Fibroblast of skin of left biceps (primary cell): Measurements from ENCODE around the gene LRPAP1.

Source experiments
- DNase-seq, 2 experiments: peaks; one replicate each; pipeline ENCODE4 v3.0.0-alpha.2; 2013; ENCODE audit warnings: low read depth in 2 of 2

The LRPAP1 gene

GRCh38 chr4:3485011-3485791 is 47.0 kb downstream of the LRPAP1 start:
- no peak for DNase-seq

DNA sequence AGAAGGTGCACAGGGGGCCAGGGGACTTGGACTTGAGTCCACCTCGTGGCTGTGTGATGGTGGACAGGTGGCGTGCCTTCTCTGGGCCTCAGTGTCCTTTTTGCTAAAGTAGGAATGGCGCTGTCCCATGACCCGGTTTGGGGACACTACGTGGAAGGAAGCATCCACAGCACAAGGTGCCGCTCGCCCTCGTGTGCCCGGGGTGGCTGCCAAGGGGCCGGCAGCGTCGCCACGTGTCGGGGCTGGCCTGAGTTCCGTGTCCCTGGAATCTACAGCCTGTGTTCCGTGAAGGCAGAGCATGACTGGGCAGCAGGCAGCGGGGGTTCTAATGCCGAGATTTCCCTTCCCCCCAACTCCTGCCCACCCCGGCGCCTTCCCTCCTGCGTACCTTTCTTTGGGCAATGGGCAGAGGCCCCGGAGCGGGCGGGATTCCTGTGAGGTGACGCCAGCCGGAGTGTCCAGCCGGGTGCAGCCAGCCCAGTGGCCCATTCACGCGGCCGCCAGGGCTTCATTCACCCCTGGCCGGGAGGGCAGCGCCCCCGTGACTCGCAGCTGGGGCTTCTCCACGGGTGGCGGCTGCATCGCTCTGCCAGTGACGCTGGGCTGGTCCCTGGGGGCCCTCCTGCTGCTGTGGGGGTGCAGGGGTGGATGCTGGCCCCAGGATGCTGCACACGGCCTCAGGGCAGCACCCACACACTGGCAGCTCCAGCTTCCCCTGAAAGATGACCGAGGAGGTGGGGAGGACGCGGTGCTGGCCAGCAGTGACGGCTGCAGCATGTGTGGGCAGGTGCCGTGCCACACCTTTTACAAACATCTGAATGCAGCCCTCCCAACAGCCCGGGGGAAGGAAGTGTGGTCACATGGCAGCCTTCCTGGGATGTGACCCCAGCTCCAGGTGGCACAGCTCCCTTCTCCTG is 47.9 kb downstream of the LRPAP1 start:
- no peak for DNase-seq

- no peak for DNase-seq
Measured at GRCh38 chr4:3483471-3483921, 48.7 kb downstream of the LRPAP1 start.

- DNase-seq = no peak
Measured at GRCh38 chr4:3482707-3483106, 49.5 kb downstream of the LRPAP1 start.

- no peak for DNase-seq
Measured at GRCh38 chr4:3481783-3482393, 50.3 kb downstream of the LRPAP1 start.

DNA sequence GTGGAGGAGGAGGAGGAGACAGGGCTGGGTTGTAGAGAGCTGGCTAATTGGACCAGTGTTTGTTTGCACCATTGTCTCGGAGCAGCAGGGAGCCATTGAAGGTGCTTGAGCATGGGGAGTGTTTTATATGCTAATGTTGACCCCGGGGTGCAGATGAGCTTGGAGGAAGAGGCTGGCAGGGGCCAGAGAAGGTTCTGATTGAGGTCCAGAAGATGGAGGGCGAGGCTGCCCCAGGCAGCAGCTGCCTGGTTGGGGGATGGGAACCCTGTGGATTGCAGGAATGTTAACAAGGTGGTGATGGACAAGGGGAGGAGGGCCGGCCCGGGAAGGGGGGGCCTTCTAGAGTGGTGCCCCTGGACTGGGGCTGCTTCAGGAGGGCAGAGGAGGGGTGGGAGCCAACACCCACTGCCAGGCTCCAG is 51.1 kb downstream of the LRPAP1 start:
- no peak for DNase-seq

- peak; percentile 8 to 11 for DNase-seq
Measured at GRCh38 chr4:3480528-3481112, 51.6 kb downstream of the LRPAP1 start.

DNA sequence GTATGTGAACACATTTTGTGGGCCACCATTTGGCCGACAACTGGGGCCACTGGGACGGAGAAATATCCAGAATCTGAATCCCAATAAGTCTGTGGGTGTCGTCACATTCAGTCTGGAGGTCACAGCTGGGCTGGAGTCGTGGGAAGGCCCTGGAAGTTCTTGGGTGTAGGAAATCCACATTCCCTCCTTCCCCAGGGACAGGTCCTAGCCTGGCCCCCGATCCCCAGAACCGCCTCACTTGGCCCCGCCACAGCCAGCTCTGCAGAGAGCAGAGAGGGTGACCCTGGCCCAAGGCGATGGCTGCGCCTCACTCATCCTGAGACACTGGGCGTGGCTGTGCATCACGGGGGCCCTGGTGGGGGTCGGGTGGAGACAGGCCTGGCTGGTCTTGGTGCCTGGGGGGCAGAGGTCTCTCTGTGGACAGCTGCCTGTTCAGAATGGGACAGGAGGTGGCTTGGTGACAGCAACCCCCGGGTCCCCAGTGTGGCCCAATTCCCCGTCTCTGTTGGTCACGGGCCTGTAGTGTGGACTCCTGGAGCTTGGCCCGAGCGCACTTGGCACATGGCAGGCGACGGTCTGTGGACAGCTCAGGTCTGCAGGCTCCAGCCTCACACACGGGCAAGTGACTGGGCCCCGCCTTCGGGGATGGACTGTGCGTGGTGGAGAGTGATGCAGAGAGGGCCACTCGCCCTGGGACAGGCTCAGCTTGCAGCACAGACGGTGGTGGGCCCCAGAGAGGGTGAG is 52.7 kb downstream of the LRPAP1 start:
- no peak for DNase-seq

GRCh38 chr4:3478446-3479357 is 53.5 kb downstream of the LRPAP1 start:
- DNase-seq = no peak

- DNase-seq = no peak
Measured at GRCh38 chr4:3477750-3478430, 54.3 kb downstream of the LRPAP1 start.

- no peak for DNase-seq
Measured at GRCh38 chr4:3476936-3477749, 55.1 kb downstream of the LRPAP1 start.

GRCh38 chr4:3476341-3476747 is 55.9 kb downstream of the LRPAP1 start:
- no peak for DNase-seq

GRCh38 chr4:3475713-3476260 is 56.4 kb downstream of the LRPAP1 start:
- DNase-seq = no peak

DNA sequence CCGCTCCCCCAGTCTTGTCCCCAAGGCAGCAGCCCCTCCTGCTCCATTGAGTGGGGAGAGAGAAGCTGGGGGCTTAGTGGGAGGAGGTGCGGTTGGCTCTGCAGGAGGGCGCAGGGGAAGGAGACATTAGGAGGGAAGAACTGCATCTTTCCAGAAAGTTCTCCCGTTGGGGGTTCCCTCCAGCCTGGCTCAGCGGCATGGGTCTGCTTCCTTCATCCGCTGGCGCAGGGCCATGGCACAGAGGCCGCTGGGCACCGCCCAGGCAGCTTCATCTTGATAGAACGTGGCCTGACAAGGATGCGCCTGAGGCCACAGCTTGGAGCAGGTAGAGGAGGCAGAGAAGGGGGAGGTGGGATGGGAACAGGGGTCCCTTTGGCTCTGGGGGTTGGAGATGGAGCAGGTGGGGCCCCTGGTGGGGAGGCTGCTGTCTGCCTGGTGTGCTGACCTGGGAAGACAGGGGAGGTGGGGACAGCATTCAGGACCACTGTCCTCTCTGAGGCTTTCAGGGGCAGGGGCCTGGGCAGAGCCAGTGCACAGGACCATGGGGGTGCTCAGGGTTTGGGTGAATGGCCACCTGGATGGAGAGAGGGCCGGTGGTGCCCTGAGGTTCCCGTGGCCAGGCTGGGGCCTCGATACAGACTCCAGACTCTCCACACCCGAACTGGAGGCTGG is 57.0 kb downstream of the LRPAP1 start:
- no peak for DNase-seq

DNA sequence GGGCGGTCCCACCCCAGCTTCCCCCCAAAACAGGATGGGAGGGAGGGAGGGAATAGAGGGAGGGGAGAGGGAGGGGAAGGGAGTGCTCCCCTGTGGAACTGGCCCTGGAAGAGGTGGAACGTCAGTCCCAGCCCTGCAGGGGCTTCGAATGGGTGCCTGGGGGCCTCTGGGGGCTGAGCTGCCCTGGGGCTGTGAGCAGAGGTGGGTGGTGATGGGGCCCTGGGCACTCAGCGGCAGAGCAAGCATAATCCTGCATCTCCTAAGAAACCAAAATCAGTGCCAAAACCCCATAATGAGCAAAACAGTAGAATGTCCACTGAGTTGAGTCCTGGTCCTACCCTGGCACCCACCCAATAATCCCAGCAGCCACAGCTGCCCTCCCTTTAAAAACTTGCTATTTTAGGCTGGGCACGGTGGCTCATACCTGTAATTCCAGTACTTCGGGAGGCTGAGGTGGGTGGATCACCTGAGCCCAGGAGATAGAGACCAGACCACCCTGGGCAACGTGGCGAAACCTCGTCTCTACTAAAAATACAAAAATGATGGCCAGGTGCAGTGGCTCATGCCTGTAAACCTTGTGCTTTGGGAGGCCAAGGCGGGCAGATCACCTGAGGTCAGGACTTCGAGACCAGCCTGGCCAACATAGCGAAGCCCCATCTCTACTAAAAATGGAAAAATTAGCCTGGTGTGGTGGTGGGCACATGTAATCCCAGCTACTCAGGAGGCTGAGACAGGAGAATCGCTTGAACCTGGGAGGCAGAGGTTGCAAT is 58.0 kb downstream of the LRPAP1 start:
- no peak for DNase-seq

DNA sequence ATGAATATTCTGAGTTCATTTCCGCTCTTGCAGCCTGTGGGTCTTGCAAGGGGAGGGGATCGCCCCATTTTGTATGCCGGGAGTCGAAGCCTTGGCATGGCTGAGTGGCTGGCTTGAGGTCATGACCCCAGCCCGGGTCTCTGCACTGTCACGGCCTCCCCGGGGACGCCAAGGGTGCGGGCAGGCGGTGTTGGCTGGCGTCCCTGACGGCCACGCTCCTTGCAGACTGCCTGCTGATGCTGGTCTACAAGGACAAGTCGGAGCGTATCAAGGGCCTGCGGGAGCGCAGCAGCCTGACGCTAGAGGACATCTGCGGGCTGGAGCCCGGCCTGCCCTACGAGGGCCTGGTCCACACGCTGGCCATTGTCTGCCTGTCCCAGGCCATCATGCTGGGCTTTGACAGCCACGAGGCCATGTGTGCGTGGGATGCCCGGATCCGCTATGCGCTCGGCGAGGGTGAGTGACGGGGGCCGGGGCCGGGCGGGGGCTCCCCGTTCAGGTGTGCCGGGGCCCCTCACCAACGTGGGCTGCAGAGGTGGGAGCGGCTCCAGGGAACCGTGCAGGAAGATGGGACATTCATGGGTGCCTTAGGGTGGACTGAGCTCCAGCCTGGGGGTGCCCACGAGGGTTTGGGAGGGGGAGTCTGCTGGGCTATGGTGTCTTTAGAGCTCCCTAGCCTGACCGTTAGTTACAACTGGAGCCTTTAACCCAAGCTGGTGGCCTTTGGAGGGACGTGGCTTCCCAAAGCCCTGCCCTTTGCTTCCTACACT is 58.9 kb downstream of the LRPAP1 start:
- no peak for DNase-seq
